Endothelial cell of umbilical vein (primary cell): Measurements from ENCODE around the gene CCNJL. TPM values are rescaled to one million over a fixed set of nuclear protein-coding genes. Genes with fewer than 3 reads are reported as not detected.

Experiments
- BruUV-seq: library from RNA; stranded (reverse); fragments of 400-500 nt; replicated peaks from 2 replicates; lab custom pipeline; 2021; lab: Mats Ljungman, UMichigan
- CTCF ChIA-PET: fragments of 300-600, 350-600 bp; sonication (Branson Sonifier 250); formaldehyde crosslinking; loops from one replicate; lab custom pipeline; 2021; ENCODE audit warnings: antibody characterized with exemption, inconsistent platforms; lab: Charles Lee
- POLR2A ChIA-PET: fragments of 300-600, 350-600 bp; sonication (Branson Sonifier 250); formaldehyde crosslinking; loops from one replicate; lab custom pipeline; 2021; ENCODE audit warnings: antibody characterized with exemption, inconsistent platforms; lab: Charles Lee
- DNase-seq: peaks from one replicate; pipeline ENCODE4 v3.0.0-alpha.2; 2011; ENCODE audit warnings: low read depth, low spot score
- FAIRE-seq: peaks from 2 replicates; lab custom pipeline; 2011; peaks lifted over from hg19 to GRCh38; lab: Jason Lieb, UNC
- H2AFZ ChIP-seq: 2 replicates; pipeline ENCODE4 v1.6.0; 2012; ENCODE audit warnings: low read depth, low read length, control low read depth, inconsistent platforms
- H3K27ac ChIP-seq: 2 replicates; pipeline ENCODE4 v1.5.1; 2011; ENCODE audit warnings: low read depth, mild to moderate bottlenecking, control low read depth, low read length, moderate library complexity; ENCODE audit not compliant: insufficient read depth
- H3K27me3 ChIP-seq, 2 experiments: 2 replicates each; pipeline versions ENCODE4 v1.6.0 to v1.6.1; 2011; ENCODE audit warnings: low read length in 2 of 2, mixed read lengths in 1 of 2; ENCODE audit not compliant: control insufficient read depth in 2 of 2, insufficient read depth in 2 of 2
- H3K36me3 ChIP-seq, 2 experiments: 2 replicates in 1 of 2; 3 replicates in 1 of 2; pipeline ENCODE4 v1.5.1; 2011; ENCODE audit warnings: low read length in 2 of 2, mild to moderate bottlenecking in 1 of 2, moderate library complexity in 1 of 2; ENCODE audit not compliant: control insufficient read depth in 2 of 2, insufficient read depth in 2 of 2; ENCODE audit errors: extremely low read depth in 1 of 2
- H3K4me1 ChIP-seq: 3 replicates; pipeline ENCODE4 v1.5.1; 2011; ENCODE audit warnings: mild to moderate bottlenecking, low read length; ENCODE audit not compliant: control insufficient read depth, insufficient read depth; ENCODE audit errors: extremely low read depth
- H3K4me2 ChIP-seq: 2 replicates; pipeline ENCODE4 v1.6.1; 2011; ENCODE audit warnings: low read length, control low read depth, mixed read lengths; ENCODE audit not compliant: insufficient read depth
- H3K4me3 ChIP-seq, 3 experiments: fragments of 200-600 bp in 1 of 3; sonication (generic), shearing (Covaris generic) in 1 of 3; replicated peaks in 1 of 3; 2 replicates each; pipeline ENCODE4 v1.5.1; 2011 to 2016; ENCODE audit warnings: control low read depth in 3 of 3, low read length in 3 of 3, mild to moderate bottlenecking in 2 of 3, inconsistent platforms in 1 of 3, low read depth in 1 of 3, moderate library complexity in 1 of 3; ENCODE audit not compliant: insufficient read depth in 1 of 3
- H3K79me2 ChIP-seq: 2 replicates; pipeline ENCODE4 v1.6.0; 2012; ENCODE audit warnings: low read length, inconsistent platforms; ENCODE audit not compliant: control insufficient read depth, insufficient read depth
- H3K9ac ChIP-seq: replicated peaks from 2 replicates; pipeline ENCODE3; 2011; ENCODE audit warnings: low read length, control low read depth; ENCODE audit not compliant: insufficient read depth; ENCODE audit errors: extremely low read depth
- H3K9me1 ChIP-seq: replicated peaks from 3 replicates; pipeline ENCODE4 v1.6.0; 2011; ENCODE audit warnings: mild to moderate bottlenecking, low read length; ENCODE audit not compliant: control insufficient read depth, insufficient read depth; ENCODE audit errors: extremely low read depth
- H3K9me3 ChIP-seq: replicated peaks from 2 replicates; pipeline ENCODE4 v1.5.1; 2012; ENCODE audit warnings: low read length, inconsistent platforms; ENCODE audit not compliant: control insufficient read depth, insufficient read depth
- H4K20me1 ChIP-seq: replicated peaks from 2 replicates; pipeline ENCODE3; 2011; ENCODE audit warnings: mild to moderate bottlenecking, low read length; ENCODE audit not compliant: control insufficient read depth, insufficient read depth; ENCODE audit errors: extremely low read depth
- CTCF ChIP-seq, 2 donors: IDR thresholded peaks; 1 replicate in 1 of 2; 2 replicates in 1 of 2; pipeline ENCODE4 v1.5.1; 2011; ENCODE audit warnings: low read length in 2 of 2, mild to moderate bottlenecking in 2 of 2, moderate library complexity in 2 of 2, control low read depth in 1 of 2, inconsistent platforms in 1 of 2, low read depth in 1 of 2; ENCODE audit not compliant: insufficient read depth in 1 of 2; ENCODE audit errors: extremely low read depth in 1 of 2
- EZH2 ChIP-seq: IDR thresholded peaks from 2 replicates; pipeline ENCODE4 v1.6.1; 2012; ENCODE audit warnings: borderline replicate concordance, low read depth, mild to moderate bottlenecking, moderate library complexity, low read length, inconsistent platforms; ENCODE audit not compliant: severe bottlenecking
- FOS ChIP-seq: IDR thresholded peaks from 2 replicates; pipeline ENCODE4 v1.6.1; 2011; ENCODE audit warnings: mild to moderate bottlenecking, low read length, moderate library complexity, borderline replicate concordance; ENCODE audit not compliant: insufficient read depth
- GATA2 ChIP-seq: IDR thresholded peaks from 2 replicates; pipeline ENCODE4 v1.7.0; 2011; ENCODE audit warnings: low read depth, mild to moderate bottlenecking, moderate library complexity, mixed read lengths, low read length; ENCODE audit not compliant: insufficient read length, insufficient read depth
- JUN ChIP-seq: IDR thresholded peaks from 2 replicates; pipeline ENCODE4 v1.6.1; 2011; ENCODE audit warnings: borderline replicate concordance, low read depth; ENCODE audit not compliant: insufficient read length, insufficient read depth
- MAX ChIP-seq: IDR thresholded peaks from 2 replicates; pipeline ENCODE4 v1.6.1; 2011; ENCODE audit not compliant: insufficient read depth, insufficient read length
- MYC ChIP-seq: IDR thresholded peaks from one replicate; pipeline ENCODE4 v1.6.1; 2011; ENCODE audit warnings: mild to moderate bottlenecking, low read depth, low read length
- POLR2A ChIP-seq: IDR thresholded peaks from 2 replicates; pipeline ENCODE4 v1.6.1; 2012; ENCODE audit warnings: low read depth, mild to moderate bottlenecking, control low read depth, low read length
- POLR2AphosphoS5 ChIP-seq: IDR thresholded peaks from 2 replicates; pipeline ENCODE4 v1.6.1; 2012; ENCODE audit warnings: low read depth, mild to moderate bottlenecking, control low read depth, low read length, moderate library complexity; ENCODE audit not compliant: insufficient read depth
- dilution Hi-C: fragments of 300-500 bp; cut with MboI; formaldehyde crosslinking; loops from one replicate; pipeline ENCODE4 v1.15.0; 2019; ENCODE audit warnings: low sequenced_read_pairs; ENCODE audit not compliant: extremely low pct_ligation_motif_present
- intact Hi-C: fragments of 100-400 bp; cut with micrococcal nuclease; formaldehyde crosslinking; loops from one replicate; pipeline ENCODE4 v1.10.0; 2022
- polyA plus RNA-seq, 4 experiments: library from polyadenylated mRNA; depleted of rRNA in 3 of 4; stranded (reverse) in 3 of 4; unstranded in 1 of 4; fragments of >200 nt; gene quantifications; 2 replicates each; pipeline versions ENCODE4 v1.2.1 to v1.2.3, GENCODE V29; 2011 to 2012; ENCODE audit warnings: missing spikeins in 1 of 4
- total RNA-seq: library from RNA; stranded (reverse); gene quantifications from 2 replicates; pipeline ENCODE4 v1.2.3, GENCODE V29; 2021

CCNJL gene
- total and polyA plus RNA-seq, 2 donors (not counting 3 experiments of a cell fraction or from before 2014, with no cell fraction given) = 20.0 to 21.3 TPM

- TF ChIP-seq MYC (no peak), POLR2AphosphoS5 (no peak), GATA2 (no peak), CTCF (IDR thresholded peaks at IDR 0.05; ENCODE audit: extremely low read depth in 1 of 2, insufficient read depth in 1 of 2, low read depth in 1 of 2, low read length in 2 of 2) (no peak), POLR2A (no peak), MAX (no peak), JUN (no peak), EZH2 (no peak), FOS (no peak)
- intact Hi-C loops = no loop called here
- H3K36me3 ChIP-seq = peaks cover 3 to 31% of the 10 kb centered on the region in 2 experiments
- dilution Hi-C loops = no loop called here
- H3K9me1 ChIP-seq = no peaks in the 10 kb centered on the region
- FAIRE-seq = no peak
- BruUV-seq = no TSS peak
- H3K9ac ChIP-seq = no peak overlapping the region
- peaks cover 5% of the 10 kb centered on the region for H3K79me2 ChIP-seq
- ChIA-PET POLR2A (no interaction called here), CTCF (no interaction called here)
- no peak overlapping the region for H2AFZ ChIP-seq
- no peak for DNase-seq
- no peak overlapping the region for H3K4me3 ChIP-seq
- H3K9me3 ChIP-seq = no peaks in the 10 kb centered on the region
- no peaks in the 10 kb centered on the region for H3K27me3 ChIP-seq
- peaks cover 4% of the 10 kb centered on the region for H3K4me1 ChIP-seq
- no peaks in the 10 kb centered on the region for H4K20me1 ChIP-seq
- H3K27ac ChIP-seq = no peak overlapping the region
- H3K4me2 ChIP-seq = no peak overlapping the region
Observed at GRCh38 chr5:160306696-160307095, 5.7 kb downstream of the CCNJL start.
